Muscle of leg (tissue), 11 donors: ENCODE results near the gene CDKN2A. TPM values are rescaled to one million over a fixed set of nuclear protein-coding genes. Genes with fewer than 3 reads are reported as not detected.

Source experiments
- DNase-seq: peaks from one replicate; pipeline ENCODE4 v3.0.0; 2013
- H3K27ac ChIP-seq: one replicate; pipeline ENCODE4 v1.5.1; 2013; ENCODE audit warnings: mild to moderate bottlenecking, low read length, control low read depth
- H3K27me3 ChIP-seq: one replicate; pipeline ENCODE4 v1.6.1; 2013; ENCODE audit warnings: low read length; ENCODE audit not compliant: control insufficient read depth, insufficient read depth
- H3K36me3 ChIP-seq: one replicate; pipeline ENCODE4 v1.6.1; 2013; ENCODE audit warnings: low read length; ENCODE audit not compliant: control insufficient read depth, insufficient read depth
- H3K4me1 ChIP-seq: one replicate; pipeline ENCODE4 v1.6.1; 2013; ENCODE audit warnings: low read length; ENCODE audit not compliant: control insufficient read depth, insufficient read depth
- H3K4me3 ChIP-seq: one replicate; pipeline ENCODE4 v1.5.1; 2013; ENCODE audit warnings: low read length, control low read depth
- H3K9me3 ChIP-seq: replicated peaks from 2 replicates; pipeline ENCODE4 v1.6.1; 2013; ENCODE audit warnings: low read depth, low read length; ENCODE audit not compliant: control insufficient read depth
- whole genome bisulfite sequencing: methylation state at CpG from one replicate; pipeline ENCODE4 v1.1.5; 2013; ENCODE audit warnings: missing lambda C conversion rate; ENCODE audit not compliant: insufficient coverage; 5-methylcytosine and 5-hydroxymethylcytosine counted together
- polyA plus RNA-seq, 8 donors: library from polyadenylated mRNA; unstranded; fragments of 120-200 nt; gene quantifications; one replicate each; pipeline versions ENCODE4 v1.2.1 to v1.2.3, GENCODE V29; 2013; ENCODE audit warnings: inconsistent platforms in 1 of 8, low replicate concordance in 1 of 8; ENCODE audit not compliant: insufficient read length in 8 of 8, insufficient read depth in 1 of 8
- total RNA-seq: library from RNA; stranded (reverse); fragments of 120-200 nt; gene quantifications from one replicate; pipeline ENCODE4 v1.2.4, GENCODE V29; 2013

Gene CDKN2A
- total and polyA plus RNA-seq, 9 donors: 0.20 to 0.49 (median 0.24) TPM; not detected in 1

DNA sequence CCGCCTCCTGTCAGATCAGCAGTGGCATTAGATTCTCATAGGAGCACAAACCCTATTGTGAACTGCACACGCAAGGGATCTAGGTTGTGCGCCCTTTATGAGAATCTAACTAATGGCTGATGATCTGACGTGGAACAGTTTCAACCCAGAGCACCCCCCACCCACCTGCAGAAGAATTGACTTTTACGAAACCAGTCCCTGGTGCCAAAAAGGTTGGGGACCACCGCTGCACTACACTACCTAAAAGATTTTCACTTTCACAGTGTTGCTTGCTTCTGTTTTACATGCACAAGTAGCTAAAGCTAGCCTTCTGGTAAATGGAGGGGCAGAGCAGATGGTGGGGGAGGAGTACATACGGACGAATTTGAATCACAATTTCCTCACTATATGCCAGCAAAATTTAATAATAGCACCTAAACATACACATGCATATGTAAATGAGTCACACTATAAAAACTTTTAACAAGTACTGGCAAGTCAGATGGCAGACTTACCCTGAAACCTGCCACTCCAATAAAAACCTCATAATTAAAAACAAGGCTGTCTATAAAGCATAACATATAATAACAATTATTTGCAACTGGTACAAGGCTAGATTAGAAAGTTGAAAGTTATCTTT is 38.9 kb upstream of the CDKN2A start:
- no peaks in the 10 kb centered on the region for H3K36me3 ChIP-seq
- H3K27ac ChIP-seq: no peak overlapping the region
- DNase-seq: no peak
- no peaks in the 10 kb centered on the region for H3K27me3 ChIP-seq
- WGBS: 57% methylated on average over 1 of the region's 8 CpGs
- no peaks in the 10 kb centered on the region for H3K4me1 ChIP-seq
- no peaks in the 10 kb centered on the region for H3K9me3 ChIP-seq
- no peak overlapping the region for H3K4me3 ChIP-seq

DNA sequence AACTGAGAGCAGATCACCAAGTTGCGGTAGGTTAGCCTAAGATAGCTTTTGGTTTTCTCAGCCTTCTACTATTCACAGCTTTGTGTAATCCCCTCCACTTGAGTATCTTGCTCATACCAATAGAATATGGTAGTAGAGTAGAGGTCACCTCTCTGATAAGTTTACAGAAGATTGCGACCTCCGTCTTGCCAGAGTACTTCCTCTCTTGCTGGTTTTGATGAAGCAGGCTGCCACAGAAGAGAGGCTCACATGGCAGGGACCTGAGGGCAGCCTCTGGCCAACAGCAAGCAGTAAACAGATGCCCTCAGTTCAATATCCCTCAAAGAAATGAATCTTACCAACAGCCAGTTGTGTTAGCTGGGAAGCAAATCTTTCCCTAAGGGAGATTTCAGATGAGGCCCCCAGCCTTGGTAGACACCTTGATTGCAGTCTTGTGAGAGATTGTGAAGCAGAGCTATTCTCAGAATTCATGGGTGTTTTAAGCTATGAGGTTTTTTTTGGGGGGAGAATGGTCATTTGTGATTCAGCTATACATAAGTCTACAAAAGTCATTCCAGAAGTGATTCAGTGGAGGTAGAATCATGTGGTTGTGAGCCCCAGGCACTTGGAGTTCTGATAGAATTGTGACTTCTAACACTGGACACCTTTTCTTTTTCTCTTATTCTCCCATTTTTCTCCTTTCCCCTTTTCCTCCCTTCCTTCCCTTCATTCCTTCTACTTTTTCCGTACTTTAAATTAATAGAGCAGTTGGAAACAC is 37.6 kb upstream of the CDKN2A start:
- Histone ChIP-seq H3K4me1 (no peaks in the 10 kb centered on the region), H3K4me3 (no peak overlapping the region), H3K9me3 (no peaks in the 10 kb centered on the region), H3K27me3 (no peaks in the 10 kb centered on the region), H3K27ac (no peak overlapping the region), H3K36me3 (no peaks in the 10 kb centered on the region)
- WGBS: 75% methylated on average over 2 of the region's 4 CpGs
- no peak for DNase-seq

DNA sequence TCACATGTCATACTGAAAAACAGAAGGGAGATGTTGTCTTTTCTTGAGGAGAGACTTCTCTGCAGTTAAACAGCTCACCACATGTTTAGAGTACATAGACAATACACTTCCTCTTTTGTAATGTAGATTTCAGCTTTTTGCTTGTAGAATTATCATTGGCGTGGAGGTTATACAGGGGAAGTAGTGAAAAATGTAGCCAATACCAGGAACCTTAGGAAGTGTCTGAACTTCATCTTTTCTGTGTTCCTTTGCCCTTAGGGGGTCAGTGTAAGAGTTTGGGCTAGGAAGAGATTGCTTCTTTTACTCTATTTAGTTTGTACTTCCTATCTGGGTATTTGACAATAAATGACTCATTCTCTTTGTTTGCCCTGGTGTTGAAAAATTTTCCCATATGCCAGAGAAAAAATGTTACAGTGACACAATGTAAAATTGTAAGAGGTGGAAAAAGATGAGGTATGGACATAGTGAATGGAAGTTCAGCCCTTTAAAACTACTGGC is 36.0 kb upstream of the CDKN2A start:
- no peak overlapping the region for H3K4me3 ChIP-seq
- no peak overlapping the region for H3K27ac ChIP-seq
- WGBS: no CpG with 5 or more reads among the region's 1 CpG

DNA sequence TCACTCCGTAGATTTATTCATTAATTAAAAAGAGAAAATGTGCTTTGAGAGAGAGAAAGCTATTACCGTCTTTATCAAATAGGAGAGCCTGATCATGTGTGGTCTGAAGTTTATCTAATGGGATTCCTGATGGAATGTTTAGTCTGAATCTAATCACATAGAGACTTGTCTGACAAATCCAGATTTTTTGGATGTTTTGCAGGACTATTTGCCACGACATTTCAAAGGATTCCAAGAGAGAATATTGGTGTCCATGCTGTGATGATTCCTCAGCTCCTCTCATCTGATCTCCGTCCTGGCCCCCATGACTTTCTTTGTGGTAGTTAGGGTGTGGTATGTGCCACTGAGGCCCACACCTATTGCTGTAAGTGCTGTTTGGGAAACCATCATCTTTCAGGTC is 35.0 kb upstream of the CDKN2A start:
- DNase-seq: no peak
- Histone ChIP-seq H3K4me1 (no peaks in the 10 kb centered on the region), H3K27me3 (no peaks in the 10 kb centered on the region), H3K27ac (no peak overlapping the region), H3K9me3 (no peaks in the 10 kb centered on the region), H3K4me3 (no peak overlapping the region), H3K36me3 (no peaks in the 10 kb centered on the region)
- no CpG with 5 or more reads among the region's 4 CpGs for WGBS

More for the DNA sequence above, 36.0 kb upstream of the CDKN2A start:
- Histone ChIP-seq H3K9me3 (no peaks in the 10 kb centered on the region), H3K36me3 (no peaks in the 10 kb centered on the region), H3K4me1 (no peaks in the 10 kb centered on the region), H3K27me3 (no peaks in the 10 kb centered on the region)
- DNase-seq: peak; percentile 25

DNA sequence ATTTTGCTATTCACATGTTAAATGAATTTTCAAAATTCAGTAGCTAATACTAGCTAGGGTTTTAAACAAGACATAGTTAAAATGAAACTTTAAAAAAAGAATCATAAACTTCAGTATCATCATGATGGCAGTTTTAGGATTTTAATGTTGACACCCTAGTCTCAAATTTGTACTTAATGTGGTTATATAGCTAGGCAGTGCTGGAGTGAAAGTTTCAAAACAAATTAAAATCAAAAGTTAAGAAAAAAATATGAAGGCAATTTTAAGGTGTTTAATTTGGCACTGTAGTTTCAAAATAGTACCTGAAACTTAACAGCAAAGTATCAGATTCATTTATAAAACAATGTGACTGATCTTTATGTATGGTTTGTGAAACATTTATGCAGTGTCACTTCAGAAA is 34.2 kb upstream of the CDKN2A start:
- no peaks in the 10 kb centered on the region for H3K9me3 ChIP-seq
- no peak overlapping the region for H3K27ac ChIP-seq
- no peaks in the 10 kb centered on the region for H3K4me1 ChIP-seq
- H3K4me3 ChIP-seq: no peak overlapping the region
- no peak for DNase-seq
- no peaks in the 10 kb centered on the region for H3K27me3 ChIP-seq
- H3K36me3 ChIP-seq: no peaks in the 10 kb centered on the region

DNA sequence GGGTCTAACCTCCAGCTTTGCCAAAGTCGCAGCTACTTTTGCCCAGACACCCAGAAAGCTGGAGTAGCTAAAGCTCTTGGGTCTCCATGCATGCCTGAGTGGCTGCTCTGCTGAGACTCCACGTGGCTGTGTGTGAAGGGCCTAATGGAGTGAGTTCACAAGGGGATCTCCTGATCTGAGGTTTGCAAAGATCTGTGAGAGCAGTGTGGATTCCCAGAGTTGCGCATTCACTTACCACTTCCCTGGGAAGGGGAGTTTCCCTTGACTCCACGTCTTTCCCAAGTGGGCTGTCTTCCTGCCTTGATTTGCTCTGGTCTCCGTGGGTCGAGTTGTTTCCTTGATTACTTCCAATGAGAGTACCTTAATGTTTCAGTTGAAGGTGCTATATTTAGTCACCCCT is 32.5 kb upstream of the CDKN2A start:
- WGBS: 45% methylated on average over 2 of the region's 6 CpGs
- no peak overlapping the region for H3K27ac ChIP-seq
- H3K4me1 ChIP-seq: no peaks in the 10 kb centered on the region
- no peaks in the 10 kb centered on the region for H3K36me3 ChIP-seq
- no peaks in the 10 kb centered on the region for H3K9me3 ChIP-seq
- no peaks in the 10 kb centered on the region for H3K27me3 ChIP-seq
- no peak for DNase-seq
- H3K4me3 ChIP-seq: no peak overlapping the region

DNA sequence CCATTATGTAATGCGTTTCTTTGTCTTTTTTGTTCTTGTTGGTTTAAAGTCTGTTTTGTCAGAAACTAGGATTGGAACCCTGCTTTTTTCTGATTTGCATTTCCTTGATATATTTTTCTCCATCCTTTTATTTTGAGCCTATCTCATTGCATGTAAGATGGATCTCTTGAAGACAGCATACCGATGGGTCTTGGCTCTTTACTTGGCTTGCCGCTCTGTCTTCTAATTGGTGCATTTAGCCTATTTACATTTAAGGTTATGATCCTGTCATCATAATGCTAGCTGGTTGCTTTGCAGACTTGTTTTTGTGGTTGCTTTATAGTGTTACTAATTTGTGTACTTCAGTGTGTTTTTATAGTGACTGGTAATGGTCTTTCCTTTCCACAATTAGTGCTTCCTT is 28.2 kb upstream of the CDKN2A start:
- DNase-seq: no peak
- Histone ChIP-seq H3K4me1 (no peaks in the 10 kb centered on the region), H3K27me3 (no peaks in the 10 kb centered on the region), H3K27ac (no peak overlapping the region), H3K36me3 (no peaks in the 10 kb centered on the region), H3K4me3 (no peak overlapping the region), H3K9me3 (no peaks in the 10 kb centered on the region)
- 100% methylated on average over 1 of the region's 3 CpGs for WGBS

DNA sequence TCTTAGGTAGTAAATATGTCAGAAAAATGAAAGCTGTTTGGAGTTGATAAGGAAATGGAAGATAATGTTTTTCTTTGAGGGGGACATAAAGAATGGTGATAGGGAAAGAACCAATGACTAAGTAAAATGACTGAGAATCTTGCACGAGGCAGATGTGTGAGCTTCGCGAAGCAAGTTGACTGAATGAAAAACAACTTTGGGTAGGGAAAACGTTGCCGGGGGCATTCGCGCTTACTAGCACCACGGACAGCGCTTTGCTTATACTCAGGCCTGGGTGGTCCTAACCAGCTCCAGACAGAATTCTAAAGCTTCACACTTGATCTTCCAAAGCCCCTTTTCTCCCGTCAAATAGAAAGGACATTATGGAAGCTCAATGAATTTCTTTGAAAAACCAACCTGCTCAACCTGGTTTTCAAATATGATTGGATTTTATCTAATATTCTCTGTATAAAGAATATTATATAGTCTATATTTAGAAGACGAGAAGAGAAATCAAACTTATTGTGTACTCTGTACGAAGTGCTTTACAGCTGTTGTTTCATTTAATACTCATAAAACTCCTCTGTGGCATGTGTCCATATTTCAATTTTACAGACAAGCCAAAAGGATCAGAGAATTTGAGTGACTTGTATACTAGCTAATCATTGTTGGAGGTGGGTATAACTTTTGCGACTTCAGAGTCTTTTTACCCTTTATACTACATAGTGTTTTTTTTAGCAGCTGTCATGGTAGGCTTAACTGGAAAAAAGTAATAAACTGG is 16.9 kb upstream of the CDKN2A start:
- WGBS: 5% methylated on average over 3 of the region's 13 CpGs
- no peaks in the 10 kb centered on the region for H3K9me3 ChIP-seq

DNA sequence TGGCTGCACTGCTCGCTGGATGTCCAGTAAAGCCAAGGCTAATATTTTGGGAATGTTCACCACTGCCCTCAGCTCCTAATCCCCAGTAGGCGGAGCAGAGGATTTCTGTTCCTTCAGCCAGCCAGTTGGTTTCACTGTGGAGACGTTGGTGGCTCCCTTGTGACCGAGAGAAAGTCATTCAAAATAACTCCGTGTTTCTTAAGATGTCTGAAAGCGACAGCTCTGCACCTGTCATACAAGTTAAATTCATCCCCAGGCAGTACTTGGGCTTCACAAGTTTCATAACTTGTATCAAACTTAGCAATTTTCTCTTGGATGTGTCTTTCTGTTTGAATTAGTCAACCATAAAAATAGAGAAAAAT is 15.3 kb upstream of the CDKN2A start:
- peak overlapping the region; percentile 48 for H3K4me3 ChIP-seq
- peaks cover 35% of the 10 kb centered on the region for H3K27me3 ChIP-seq
- no peak for DNase-seq
- H3K9me3 ChIP-seq: no peaks in the 10 kb centered on the region
- WGBS: 0% methylated on average over 1 of the region's 6 CpGs
- peaks cover 9% of the 10 kb centered on the region for H3K4me1 ChIP-seq
- no peaks in the 10 kb centered on the region for H3K36me3 ChIP-seq
- H3K27ac ChIP-seq: no peak overlapping the region

More for the DNA sequence above, 16.9 kb upstream of the CDKN2A start:
- peaks cover 23% of the 10 kb centered on the region for H3K27me3 ChIP-seq
- peak; percentile 73 for DNase-seq
- no peak overlapping the region for H3K27ac ChIP-seq
- H3K4me1 ChIP-seq: peaks cover 9% of the 10 kb centered on the region
- no peak overlapping the region for H3K4me3 ChIP-seq
- H3K36me3 ChIP-seq: no peaks in the 10 kb centered on the region
